GM12872 (cell line): ENCODE results near the gene CDPF1.

ENCODE experiments used
- TF ChIP-seq, protein P1 (sequence below): IDR thresholded peaks from 3 replicates; pipeline ENCODE4 v1.5.1; 2011; ENCODE audit warnings: low read depth, mild to moderate bottlenecking, low read length, moderate library complexity; ENCODE audit not compliant: insufficient read depth

Gene CDPF1

DNA sequence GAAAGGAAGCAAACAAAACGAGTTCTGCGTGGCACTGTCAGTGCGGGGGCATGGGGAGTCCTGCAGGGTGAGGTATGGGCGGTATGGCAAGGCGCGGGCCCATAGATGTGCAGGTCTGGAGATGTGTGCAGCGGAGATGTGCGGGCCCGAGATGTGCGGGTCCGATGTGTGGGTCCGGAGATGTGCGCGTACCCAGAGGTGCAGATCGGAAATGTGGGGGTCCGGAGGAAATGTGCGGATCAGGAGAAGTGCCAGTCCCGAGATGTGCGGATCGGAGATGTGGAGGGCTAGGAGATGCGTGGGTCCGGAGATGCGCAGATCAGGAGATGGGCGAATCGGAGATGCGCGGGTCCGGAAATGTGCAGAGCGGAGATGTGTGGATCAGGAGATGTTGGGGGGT is 35.9 kb downstream of the CDPF1 start:
- TF ChIP-seq, protein P1, sequence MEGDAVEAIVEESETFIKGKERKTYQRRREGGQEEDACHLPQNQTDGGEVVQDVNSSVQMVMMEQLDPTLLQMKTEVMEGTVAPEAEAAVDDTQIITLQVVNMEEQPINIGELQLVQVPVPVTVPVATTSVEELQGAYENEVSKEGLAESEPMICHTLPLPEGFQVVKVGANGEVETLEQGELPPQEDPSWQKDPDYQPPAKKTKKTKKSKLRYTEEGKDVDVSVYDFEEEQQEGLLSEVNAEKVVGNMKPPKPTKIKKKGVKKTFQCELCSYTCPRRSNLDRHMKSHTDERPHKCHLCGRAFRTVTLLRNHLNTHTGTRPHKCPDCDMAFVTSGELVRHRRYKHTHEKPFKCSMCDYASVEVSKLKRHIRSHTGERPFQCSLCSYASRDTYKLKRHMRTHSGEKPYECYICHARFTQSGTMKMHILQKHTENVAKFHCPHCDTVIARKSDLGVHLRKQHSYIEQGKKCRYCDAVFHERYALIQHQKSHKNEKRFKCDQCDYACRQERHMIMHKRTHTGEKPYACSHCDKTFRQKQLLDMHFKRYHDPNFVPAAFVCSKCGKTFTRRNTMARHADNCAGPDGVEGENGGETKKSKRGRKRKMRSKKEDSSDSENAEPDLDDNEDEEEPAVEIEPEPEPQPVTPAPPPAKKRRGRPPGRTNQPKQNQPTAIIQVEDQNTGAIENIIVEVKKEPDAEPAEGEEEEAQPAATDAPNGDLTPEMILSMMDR = no peak

GRCh38 chr22:46213052-46213451 is 37.0 kb downstream of the CDPF1 start:
- TF ChIP-seq, protein P1 = no peak

GRCh38 chr22:46212195-46212594 is 37.9 kb downstream of the CDPF1 start:
- TF ChIP-seq, protein P1 = no peak

DNA sequence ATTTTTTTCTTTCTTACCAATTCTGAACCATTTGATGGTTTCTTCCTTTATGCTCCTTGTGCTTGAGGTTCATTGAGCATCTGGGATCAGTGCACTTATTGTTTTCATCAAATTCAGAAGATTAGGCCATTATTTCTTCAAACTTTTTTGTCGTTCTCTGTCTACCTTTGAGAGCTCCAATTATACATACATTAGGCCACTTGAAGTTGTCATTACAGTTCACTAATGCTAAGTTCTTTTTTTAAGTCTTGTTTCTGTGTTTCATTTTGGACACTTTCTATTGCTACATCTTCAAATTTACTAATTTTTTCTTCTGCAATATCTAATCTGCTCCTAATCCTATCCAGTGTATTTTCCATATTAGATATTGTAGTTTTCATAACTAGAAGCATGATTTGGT is 40.8 kb downstream of the CDPF1 start:
- TF ChIP-seq, protein P1 = no peak

DNA sequence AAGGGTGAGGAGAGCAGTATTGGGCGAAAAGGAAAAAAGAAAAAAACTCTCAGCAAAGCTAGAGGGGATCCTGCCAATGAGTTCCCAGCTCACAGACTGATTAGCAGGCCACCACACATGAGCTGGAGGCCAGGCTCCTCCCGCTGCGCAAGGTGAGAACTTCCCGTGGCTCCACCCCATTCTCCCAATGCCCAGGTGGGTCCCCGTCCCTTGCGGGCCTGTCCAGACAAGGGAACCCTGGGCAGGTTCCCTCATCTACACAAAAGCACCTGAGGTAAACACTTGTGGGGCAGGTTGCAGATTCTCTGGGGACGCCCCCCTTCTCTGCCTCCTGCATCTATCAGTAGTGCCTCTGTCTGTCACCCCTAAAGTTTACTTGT is 46.5 kb downstream of the CDPF1 start:
- TF ChIP-seq, protein P1 = no peak

GRCh38 chr22:46202897-46203600 is 47.0 kb downstream of the CDPF1 start:
- TF ChIP-seq, protein P1 = no peak

DNA sequence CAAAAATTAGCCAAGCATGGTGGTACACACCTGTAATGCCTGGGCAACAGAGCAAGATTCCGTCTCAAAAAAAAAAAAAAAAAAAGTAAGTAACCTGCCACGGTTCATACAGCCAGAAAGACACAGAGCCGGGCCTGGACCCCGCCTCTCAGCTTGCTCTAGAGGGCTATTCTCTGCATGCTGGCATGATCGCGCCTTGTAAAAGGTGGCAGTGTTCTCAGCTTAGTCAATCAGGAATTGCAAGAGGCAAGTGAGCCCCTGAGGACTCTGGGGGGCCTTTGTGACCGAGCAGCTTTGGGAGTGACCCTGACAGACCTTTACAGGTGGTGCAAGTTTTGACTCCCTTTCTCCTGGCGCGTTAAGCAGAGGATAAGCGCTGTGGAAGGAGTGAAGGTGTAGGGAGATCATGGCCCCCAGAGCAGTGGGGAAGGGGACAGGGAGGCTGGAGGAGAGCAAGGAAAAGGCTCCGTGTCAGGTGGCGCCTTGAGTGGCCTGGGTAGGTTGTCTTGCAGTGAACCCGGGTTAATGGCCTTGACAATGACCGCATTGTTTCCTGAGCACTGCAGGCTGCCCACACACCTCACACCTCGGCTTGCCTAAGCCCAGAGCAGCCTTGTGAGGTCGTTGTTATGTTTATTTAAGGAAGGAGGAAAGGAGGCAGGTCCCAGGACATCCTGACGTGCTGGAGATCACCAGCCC is 48.9 kb downstream of the CDPF1 start:
- TF ChIP-seq, protein P1 = no peak
